Progenitor cell of endocrine pancreas (in vitro differentiated cells): Measurements from ENCODE around the gene PDSS2. TPM values are rescaled to one million over a fixed set of nuclear protein-coding genes. Genes with fewer than 3 reads are reported as not detected.
"Not testable (repeated sequence)": the region's sequence is repeated elsewhere in the genome, so short reads cannot be mapped to it uniquely, and the experiment has no call there.

Source experiments
- DNase-seq: peaks from one replicate; pipeline ENCODE4 v3.0.0; 2021; ENCODE audit warnings: low spot score; ENCODE audit not compliant: unreplicated experiment
- H3K27ac Mint-ChIP-seq: 2 replicates; pipeline ENCODE4 v1.8.0; 2021; ENCODE audit warnings: mild to moderate bottlenecking, moderate library complexity, mixed read lengths
- H3K27me3 Mint-ChIP-seq: 2 replicates; pipeline ENCODE4 v1.8.0; 2021; ENCODE audit warnings: mixed read lengths
- H3K36me3 Mint-ChIP-seq: 2 replicates; pipeline ENCODE4 v1.8.0; 2022; ENCODE audit warnings: mixed read lengths; ENCODE audit not compliant: insufficient read depth
- H3K4me1 Mint-ChIP-seq: 2 replicates; pipeline ENCODE4 v1.8.0; 2021; ENCODE audit warnings: low read depth, mixed read lengths
- H3K4me3 Mint-ChIP-seq: 2 replicates; pipeline ENCODE4 v1.8.0; 2021; ENCODE audit warnings: low read depth, mild to moderate bottlenecking, moderate library complexity, mixed read lengths
- H3K9me3 Mint-ChIP-seq: 2 replicates; pipeline ENCODE4 v1.8.0; 2021; ENCODE audit warnings: low read depth, mixed read lengths
- total RNA-seq: library from RNA; stranded (reverse); gene quantifications from 2 replicates; pipeline ENCODE4 v1.2.1, GENCODE V29; 2021
- TF ChIP-seq, protein P1 (sequence below): fragments of 200-600 bp; sonication (generic); IDR thresholded peaks from one replicate; pipeline ENCODE4 v1.5.0; 2021; ENCODE audit warnings: antibody characterized with exemption, mild to moderate bottlenecking; ENCODE audit not compliant: unreplicated experiment

PDSS2 gene
- total RNA-seq, 1 donor from 2014 or later: 12.8 TPM

DNA sequence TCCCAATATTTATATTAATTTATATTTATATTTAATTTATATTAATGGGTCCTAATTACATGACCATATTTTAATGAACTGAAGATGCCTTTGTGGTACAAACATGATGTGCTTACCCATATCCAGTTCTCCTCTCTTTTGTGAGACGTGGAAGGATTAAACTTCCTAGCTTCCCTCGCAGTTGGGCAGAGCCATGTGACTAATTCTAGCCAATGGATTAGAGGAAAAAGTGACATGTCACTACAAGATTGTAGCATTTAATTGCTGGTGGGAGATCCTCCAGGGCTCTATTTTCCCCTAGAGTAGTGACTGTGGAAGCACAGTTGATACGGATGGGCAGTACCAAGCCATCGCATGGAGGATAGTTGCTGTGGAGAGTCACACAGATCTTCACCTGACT lies 25.8 kb upstream of the PDSS2 start:
- Mint-ChIP-seq H3K4me1 (peaks cover 12% of the 10 kb centered on the region), H3K9me3 (no peaks in the 10 kb centered on the region), H3K27me3 (peaks cover 54% of the 10 kb centered on the region), H3K36me3 (no peaks in the 10 kb centered on the region), H3K4me3 (no peak overlapping the region), H3K27ac (no peak overlapping the region)
- TF ChIP-seq, protein P1, sequence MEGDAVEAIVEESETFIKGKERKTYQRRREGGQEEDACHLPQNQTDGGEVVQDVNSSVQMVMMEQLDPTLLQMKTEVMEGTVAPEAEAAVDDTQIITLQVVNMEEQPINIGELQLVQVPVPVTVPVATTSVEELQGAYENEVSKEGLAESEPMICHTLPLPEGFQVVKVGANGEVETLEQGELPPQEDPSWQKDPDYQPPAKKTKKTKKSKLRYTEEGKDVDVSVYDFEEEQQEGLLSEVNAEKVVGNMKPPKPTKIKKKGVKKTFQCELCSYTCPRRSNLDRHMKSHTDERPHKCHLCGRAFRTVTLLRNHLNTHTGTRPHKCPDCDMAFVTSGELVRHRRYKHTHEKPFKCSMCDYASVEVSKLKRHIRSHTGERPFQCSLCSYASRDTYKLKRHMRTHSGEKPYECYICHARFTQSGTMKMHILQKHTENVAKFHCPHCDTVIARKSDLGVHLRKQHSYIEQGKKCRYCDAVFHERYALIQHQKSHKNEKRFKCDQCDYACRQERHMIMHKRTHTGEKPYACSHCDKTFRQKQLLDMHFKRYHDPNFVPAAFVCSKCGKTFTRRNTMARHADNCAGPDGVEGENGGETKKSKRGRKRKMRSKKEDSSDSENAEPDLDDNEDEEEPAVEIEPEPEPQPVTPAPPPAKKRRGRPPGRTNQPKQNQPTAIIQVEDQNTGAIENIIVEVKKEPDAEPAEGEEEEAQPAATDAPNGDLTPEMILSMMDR: no peak
- DNase-seq: no peak

DNA sequence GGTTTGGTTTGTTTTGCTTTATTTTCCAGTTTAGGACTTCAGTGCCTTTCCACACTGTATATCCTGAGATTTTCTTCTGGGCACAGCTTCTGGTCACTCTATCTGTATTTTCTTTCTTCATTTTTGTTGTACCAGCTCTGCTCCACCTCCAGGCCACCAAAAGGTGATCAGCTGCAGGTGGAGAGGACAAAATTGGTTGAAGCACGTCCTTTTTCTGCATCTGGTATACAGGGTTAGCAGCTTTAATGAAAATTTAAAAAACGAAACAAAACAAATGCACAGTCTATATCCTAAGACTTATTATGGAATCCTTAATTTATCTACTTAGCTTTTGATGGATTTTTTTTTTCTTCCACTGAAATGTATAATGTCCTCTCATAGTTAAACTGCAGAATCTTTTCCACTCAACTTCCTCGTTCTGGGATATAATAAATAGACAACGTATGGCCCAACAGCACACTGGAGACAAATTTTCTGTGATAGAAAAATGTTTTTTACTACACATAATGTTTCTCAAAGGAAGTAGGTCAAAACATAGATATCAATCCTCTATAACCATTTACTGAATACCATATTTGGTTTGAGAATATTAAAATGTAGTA lies 19.8 kb upstream of the PDSS2 start:
- Mint-ChIP-seq H3K27me3 (peaks cover 12% of the 10 kb centered on the region), H3K36me3 (no peaks in the 10 kb centered on the region), H3K27ac (no peak overlapping the region), H3K4me1 (no peaks in the 10 kb centered on the region), H3K9me3 (no peaks in the 10 kb centered on the region), H3K4me3 (no peak overlapping the region)
- no peak for DNase-seq
- TF ChIP-seq, protein P1: no peak

DNA sequence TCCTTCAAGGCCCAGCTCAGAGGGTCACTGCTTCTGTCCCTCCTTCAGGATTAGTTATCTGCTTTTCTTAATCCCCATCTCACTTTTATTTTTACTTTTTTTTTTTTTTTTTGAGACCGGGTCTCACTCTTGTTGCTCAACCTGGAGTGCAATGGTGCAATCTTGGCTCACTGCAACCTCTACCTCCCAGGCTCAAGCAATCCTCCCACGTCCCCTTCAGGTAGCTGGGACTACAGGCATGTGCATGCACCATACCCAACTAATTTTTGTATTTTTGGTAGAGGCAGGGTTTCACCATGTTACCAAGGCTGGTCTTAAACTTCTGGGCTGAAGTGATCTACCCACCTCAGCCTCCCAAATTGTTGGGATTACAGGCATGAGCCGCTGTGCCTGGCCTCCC lies 16.5 kb upstream of the PDSS2 start:
- not testable (repeated sequence) for H3K4me1 Mint-ChIP-seq, DNase-seq, H3K27ac Mint-ChIP-seq, H3K9me3 Mint-ChIP-seq, H3K36me3 Mint-ChIP-seq, H3K27me3 Mint-ChIP-seq, H3K4me3 Mint-ChIP-seq

DNA sequence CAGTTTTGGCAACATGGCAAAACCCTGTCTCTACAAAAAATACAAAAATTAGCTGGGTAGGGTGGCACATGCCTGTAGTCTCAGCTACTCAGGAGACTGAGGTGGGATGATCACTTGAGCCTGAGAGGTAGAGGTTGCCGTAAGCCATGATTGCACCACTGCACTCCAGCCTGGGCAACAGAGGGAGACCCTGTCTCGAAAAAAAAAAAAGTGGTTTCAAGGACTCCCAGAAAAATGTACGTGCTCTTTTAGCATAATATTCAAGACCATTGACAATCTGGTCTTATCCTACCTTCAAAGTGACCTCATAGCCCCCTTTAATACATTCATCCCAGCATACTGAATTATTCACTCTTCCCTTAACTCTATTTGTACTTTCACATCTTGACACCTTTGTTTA lies 16.0 kb upstream of the PDSS2 start:
- H3K27ac Mint-ChIP-seq, H3K4me1 Mint-ChIP-seq, H3K4me3 Mint-ChIP-seq, H3K36me3 Mint-ChIP-seq, H3K27me3 Mint-ChIP-seq, DNase-seq, H3K9me3 Mint-ChIP-seq: not testable (repeated sequence)

DNA sequence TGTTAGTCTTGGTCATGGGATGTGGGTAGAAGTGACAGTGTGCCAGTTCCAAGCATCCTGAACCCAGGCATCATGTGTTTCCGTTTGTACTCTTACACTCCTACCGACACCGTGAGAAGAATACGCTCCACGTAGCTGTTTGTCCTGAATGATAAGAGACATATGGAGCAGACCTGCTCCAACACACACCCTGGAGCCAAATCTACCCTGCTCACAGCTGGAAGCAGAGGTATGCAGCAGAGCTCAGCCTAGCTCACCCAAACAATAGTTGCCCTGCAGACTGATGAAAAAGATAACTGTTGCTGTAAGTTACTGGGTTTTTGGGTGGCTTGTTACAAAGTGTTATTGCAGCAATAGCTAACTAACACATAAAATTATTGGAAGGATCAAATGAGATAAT lies 14.3 kb upstream of the PDSS2 start:
- Mint-ChIP-seq H3K36me3 (no peaks in the 10 kb centered on the region), H3K9me3 (no peaks in the 10 kb centered on the region), H3K27me3 (no peaks in the 10 kb centered on the region), H3K4me1 (no peaks in the 10 kb centered on the region), H3K27ac (no peak overlapping the region), H3K4me3 (no peak overlapping the region)
- no peak for DNase-seq
- TF ChIP-seq, protein P1: no peak

DNA sequence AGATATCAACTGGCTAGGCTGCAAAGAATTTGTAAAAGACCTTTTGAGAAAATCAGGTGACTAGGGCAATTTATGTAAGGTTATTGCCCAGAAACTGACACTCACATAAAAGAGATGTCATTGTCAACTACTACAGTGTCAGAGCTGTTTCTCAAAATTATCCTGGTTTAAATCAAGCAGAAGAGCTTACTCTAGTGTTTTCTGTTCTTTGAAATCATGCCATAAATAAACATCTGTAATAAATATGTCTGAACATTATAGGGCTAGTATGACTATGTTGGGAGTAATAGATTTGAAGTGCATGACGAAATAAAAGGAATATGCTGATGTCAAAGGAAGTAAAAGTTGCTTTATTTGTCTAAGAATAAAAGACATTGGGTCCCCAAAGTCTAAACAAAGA lies 11.0 kb upstream of the PDSS2 start:
- Mint-ChIP-seq H3K9me3 (no peaks in the 10 kb centered on the region), H3K36me3 (no peaks in the 10 kb centered on the region), H3K4me3 (no peak overlapping the region), H3K4me1 (no peaks in the 10 kb centered on the region), H3K27ac (no peak overlapping the region), H3K27me3 (peaks cover 3% of the 10 kb centered on the region)
- no peak for DNase-seq
- TF ChIP-seq, protein P1: no peak
